OCI-LY3 (cell line): ENCODE results near the gene MED15.

Source experiments
- EZH2phosphoT487 ChIP-seq: fragments of 200-600 bp; shearing (Covaris generic); IDR thresholded peaks from 2 replicates; pipeline ENCODE4 v1.6.1; 2018; ENCODE audit warnings: antibody characterized with exemption, mixed run types, low read depth
- TF ChIP-seq, protein P1 (sequence below): fragments of 200-600, 300-600 bp; sonication (generic); IDR thresholded peaks from 2 replicates; pipeline ENCODE4 v1.5.1; 2014; ENCODE audit warnings: antibody characterized with exemption, low read length, low read depth

DNA sequence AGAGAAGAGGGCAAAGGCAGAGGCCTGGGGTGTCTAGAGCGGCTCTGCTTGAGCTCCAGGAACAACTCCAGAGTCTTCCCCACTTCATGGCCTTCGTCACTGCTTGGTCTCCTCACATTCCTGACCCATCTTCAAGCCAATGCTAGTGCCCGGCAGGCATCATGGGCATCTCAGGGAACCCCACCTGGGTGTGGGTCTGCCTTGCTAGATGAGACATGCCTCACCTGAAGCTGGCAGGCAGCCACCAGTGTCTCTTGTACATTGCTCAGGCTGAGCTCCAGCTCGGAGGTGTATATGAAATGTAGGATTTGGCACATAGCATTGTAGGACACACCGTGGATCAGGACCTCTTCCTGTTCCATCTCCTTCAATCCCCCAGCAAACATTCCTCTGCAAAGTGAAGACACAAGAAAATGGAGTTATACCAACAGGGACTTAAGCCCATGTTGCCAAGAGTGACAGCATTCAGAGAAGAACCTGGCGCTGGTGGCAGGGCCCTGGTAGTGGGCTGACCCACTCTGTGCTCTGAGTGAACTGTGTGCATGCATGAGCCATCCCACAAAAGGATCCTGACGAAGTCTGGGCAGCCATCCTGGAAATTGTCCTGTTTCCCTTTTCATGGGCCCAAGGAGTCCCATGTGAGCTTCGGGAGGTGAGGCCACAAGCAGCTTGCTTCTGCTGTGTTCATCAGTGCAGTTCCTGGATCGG lies 36.1 kb upstream of the MED15 start:
- TF ChIP-seq, protein P1, sequence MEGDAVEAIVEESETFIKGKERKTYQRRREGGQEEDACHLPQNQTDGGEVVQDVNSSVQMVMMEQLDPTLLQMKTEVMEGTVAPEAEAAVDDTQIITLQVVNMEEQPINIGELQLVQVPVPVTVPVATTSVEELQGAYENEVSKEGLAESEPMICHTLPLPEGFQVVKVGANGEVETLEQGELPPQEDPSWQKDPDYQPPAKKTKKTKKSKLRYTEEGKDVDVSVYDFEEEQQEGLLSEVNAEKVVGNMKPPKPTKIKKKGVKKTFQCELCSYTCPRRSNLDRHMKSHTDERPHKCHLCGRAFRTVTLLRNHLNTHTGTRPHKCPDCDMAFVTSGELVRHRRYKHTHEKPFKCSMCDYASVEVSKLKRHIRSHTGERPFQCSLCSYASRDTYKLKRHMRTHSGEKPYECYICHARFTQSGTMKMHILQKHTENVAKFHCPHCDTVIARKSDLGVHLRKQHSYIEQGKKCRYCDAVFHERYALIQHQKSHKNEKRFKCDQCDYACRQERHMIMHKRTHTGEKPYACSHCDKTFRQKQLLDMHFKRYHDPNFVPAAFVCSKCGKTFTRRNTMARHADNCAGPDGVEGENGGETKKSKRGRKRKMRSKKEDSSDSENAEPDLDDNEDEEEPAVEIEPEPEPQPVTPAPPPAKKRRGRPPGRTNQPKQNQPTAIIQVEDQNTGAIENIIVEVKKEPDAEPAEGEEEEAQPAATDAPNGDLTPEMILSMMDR: no peak
- TF ChIP-seq EZH2phosphoT487: no peak
